Lower lobe of right lung (tissue), 2 donors: Measurements from ENCODE around the gene C3. TPM values are rescaled to one million over a fixed set of nuclear protein-coding genes. Genes with fewer than 3 reads are reported as not detected.

ENCODE experiments used
- ATAC-seq, 2 donors: fragments of 200-7000 bp; cut with Tn5 transposase; one replicate each; pipeline ENCODE4 v1.9.1; 2020 to 2022; ENCODE audit warnings: mild to moderate bottlenecking in 2 of 2, moderate library complexity in 2 of 2
- DNase-seq: peaks from one replicate; pipeline ENCODE4 v3.0.0-alpha.2; 2020
- H3K27ac ChIP-seq: fragments of 200-600 bp; one replicate; pipeline ENCODE4 v1.8.0; 2022
- H3K27me3 ChIP-seq: fragments of 200-600 bp; one replicate; pipeline ENCODE4 v1.8.0; 2022; ENCODE audit warnings: low read depth
- H3K36me3 ChIP-seq: fragments of 200-600 bp; one replicate; pipeline ENCODE4 v1.8.0; 2022; ENCODE audit warnings: mild to moderate bottlenecking
- H3K4me1 ChIP-seq: fragments of 200-600 bp; one replicate; pipeline ENCODE4 v1.8.0; 2022
- H3K4me3 ChIP-seq: fragments of 200-600 bp; one replicate; pipeline ENCODE4 v1.8.0; 2022; ENCODE audit warnings: mild to moderate bottlenecking
- H3K9me3 ChIP-seq: fragments of 200-600 bp; one replicate; pipeline ENCODE4 v1.8.0; 2022
- CTCF ChIP-seq: fragments of 200-600 bp; IDR thresholded peaks from one replicate; pipeline ENCODE4 v1.8.0; 2022; ENCODE audit warnings: antibody characterized with exemption, mild to moderate bottlenecking
- intact Hi-C: fragments of 100-400 bp; cut with DNase I; formaldehyde crosslinking; loops from one replicate; pipeline ENCODE4 v1.11.0; 2022
- total RNA-seq: library from RNA; stranded (reverse); fragmentation: NEBNext Ultra II Directional; extraction: Animal tissue kit (Norgen Biotek cat#: 25700); gene quantifications from one replicate; pipeline ENCODE4 v1.2.1, GENCODE V29; 2021
- donor health status: DM: no; HTN: yes; CAD: no; lungs with severe emphysema.

The C3 gene
- total RNA-seq, 1 donor from 2014 or later, result 1,321 TPM

- DNase-seq (no peak), ATAC-seq (no peak)
- Histone ChIP-seq H3K36me3 (peaks cover 24% of the 10 kb centered on the region), H3K4me3 (peak overlapping the region; percentile 53), H3K9me3 (no peaks in the 10 kb centered on the region), H3K27me3 (no peaks in the 10 kb centered on the region), H3K4me1 (peaks cover 44% of the 10 kb centered on the region), H3K27ac (peak overlapping the region; percentile 76)
- intact Hi-C loops, result no loop called here
- TF ChIP-seq CTCF, result no peak
These were observed 470 bp downstream of the C3 start for GRCh38 chr19:6719992-6720368.

GRCh38 chr19:6719540-6719861, 949 bp downstream of the C3 start:
- Histone ChIP-seq H3K27me3 (no peaks in the 10 kb centered on the region), H3K9me3 (no peaks in the 10 kb centered on the region), H3K36me3 (peaks cover 24% of the 10 kb centered on the region), H3K4me1 (peaks cover 43% of the 10 kb centered on the region), H3K4me3 (peak overlapping the region; percentile 53), H3K27ac (peak overlapping the region; percentile 24)
- ATAC-seq (no peak), DNase-seq (no peak)
- no peak for TF ChIP-seq CTCF
- intact Hi-C loops, result no loop called here

- DNase-seq (peak; percentile 77), ATAC-seq (peak; percentile 56 to 65)
- intact Hi-C loops, result no loop called here
- Histone ChIP-seq H3K27ac (peak overlapping the region; percentile 24), H3K27me3 (no peaks in the 10 kb centered on the region), H3K36me3 (peaks cover 24% of the 10 kb centered on the region), H3K4me1 (peaks cover 37% of the 10 kb centered on the region), H3K9me3 (no peaks in the 10 kb centered on the region), H3K4me3 (peak overlapping the region; percentile 53)
- no peak for TF ChIP-seq CTCF
These were observed 1.5 kb downstream of the C3 start for GRCh38 chr19:6718741-6719539.

- Histone ChIP-seq H3K4me3 (peak overlapping the region; percentile 27), H3K9me3 (no peaks in the 10 kb centered on the region), H3K4me1 (peaks cover 30% of the 10 kb centered on the region), H3K36me3 (peaks cover 24% of the 10 kb centered on the region), H3K27me3 (no peaks in the 10 kb centered on the region), H3K27ac (no peak overlapping the region)
- TF ChIP-seq CTCF, result no peak
- DNase-seq, result no peak
- ATAC-seq, result no peak
- intact Hi-C loops, result no loop called here
These were observed 2.2 kb downstream of the C3 start for GRCh38 chr19:6718111-6718740.

- H3K4me3 ChIP-seq, result no peak overlapping the region
- H3K27me3 ChIP-seq, result no peaks in the 10 kb centered on the region
- peaks cover 24% of the 10 kb centered on the region for H3K36me3 ChIP-seq
- H3K4me1 ChIP-seq, result peaks cover 23% of the 10 kb centered on the region
- H3K9me3 ChIP-seq, result no peaks in the 10 kb centered on the region
- intact Hi-C loops, result no loop called here
- ATAC-seq (no peak), DNase-seq (no peak)
- H3K27ac ChIP-seq, result no peak overlapping the region
- TF ChIP-seq CTCF, result no peak
These were observed 2.9 kb downstream of the C3 start for GRCh38 chr19:6717441-6717971.
